Measurements from ENCODE around the gene PDLIM1.

Gene PDLIM1

GRCh38 chr10:95288303-95288702 is 2.5 kb downstream of the PDLIM1 start:
- no peak for DNase-seq (ENCODE audit: low read depth)

GRCh38 chr10:95287281-95287680 is 3.5 kb downstream of the PDLIM1 start:
- DNase-seq (ENCODE audit: low read depth): no peak

GRCh38 chr10:95286707-95287106 is 4.1 kb downstream of the PDLIM1 start:
- DNase-seq (ENCODE audit: low read depth): no peak

- no peak for DNase-seq (ENCODE audit: low read depth)
Measured at GRCh38 chr10:95285556-95285955, 5.2 kb downstream of the PDLIM1 start.

- DNase-seq (ENCODE audit: low read depth): no peak
Measured at GRCh38 chr10:95284807-95285206, 6.0 kb downstream of the PDLIM1 start.

GRCh38 chr10:95282107-95282506 is 8.7 kb downstream of the PDLIM1 start:
- DNase-seq (ENCODE audit: low read depth): no peak

GRCh38 chr10:95281206-95281605 is 9.6 kb downstream of the PDLIM1 start:
- DNase-seq (ENCODE audit: low read depth): no peak

- no peak for DNase-seq (ENCODE audit: low read depth)
Measured at GRCh38 chr10:95280637-95281036, 10.2 kb downstream of the PDLIM1 start.

GRCh38 chr10:95279042-95279820 is 11.6 kb downstream of the PDLIM1 start:
- DNase-seq (ENCODE audit: low read depth): no peak

GRCh38 chr10:95278061-95278988 is 12.5 kb downstream of the PDLIM1 start:
- DNase-seq (ENCODE audit: low read depth): no peak

GRCh38 chr10:95277614-95278013 is 13.2 kb downstream of the PDLIM1 start:
- DNase-seq (ENCODE audit: low read depth): no peak

- no peak for DNase-seq (ENCODE audit: low read depth)
Measured at GRCh38 chr10:95277201-95277570, 13.6 kb downstream of the PDLIM1 start.

- DNase-seq (ENCODE audit: low read depth): no peak
Measured at GRCh38 chr10:95276367-95277200, 14.2 kb downstream of the PDLIM1 start.

- DNase-seq (ENCODE audit: low read depth): no peak
Measured at GRCh38 chr10:95275726-95276366, 15.0 kb downstream of the PDLIM1 start.

GRCh38 chr10:95273393-95274312 is 17.1 kb downstream of the PDLIM1 start:
- DNase-seq (ENCODE audit: low read depth): no peak

- no peak for DNase-seq (ENCODE audit: low read depth)
Measured at GRCh38 chr10:95268438-95268837, 22.4 kb downstream of the PDLIM1 start.

GRCh38 chr10:95267251-95267650 is 23.6 kb downstream of the PDLIM1 start:
- DNase-seq (ENCODE audit: low read depth): no peak

GRCh38 chr10:95266674-95267095 is 24.1 kb downstream of the PDLIM1 start:
- DNase-seq (ENCODE audit: low read depth): no peak

GRCh38 chr10:95265572-95265971 is 25.2 kb downstream of the PDLIM1 start:
- DNase-seq (ENCODE audit: low read depth): no peak

GRCh38 chr10:95264227-95265051 is 26.4 kb downstream of the PDLIM1 start:
- no peak for DNase-seq (ENCODE audit: low read depth)
